ENCODE data around the gene DOCK9.

The DOCK9 gene

DNA sequence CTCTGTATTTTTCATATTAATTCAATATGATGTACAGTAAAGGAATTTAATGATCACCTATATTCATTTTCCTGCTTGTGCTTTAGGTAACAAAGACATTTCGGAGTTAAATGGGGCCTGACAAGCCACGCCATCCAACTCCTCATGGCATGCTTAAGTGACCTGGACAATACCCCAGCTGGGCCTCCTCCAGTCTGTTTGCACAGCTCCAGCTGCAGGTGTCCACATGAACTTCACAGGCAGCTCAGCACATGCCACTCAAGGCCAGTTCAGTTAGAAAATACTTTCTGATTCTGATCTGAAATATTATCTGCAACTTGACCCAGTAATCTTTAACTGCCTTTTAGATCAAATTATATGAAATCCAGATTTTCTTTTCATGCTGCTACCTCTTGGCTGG lies 135.8 kb downstream of the DOCK9 start:
- DNase-seq, result no peak

GRCh38 chr13:98839856-98840769 lies 137.8 kb downstream of the DOCK9 start:
- DNase-seq, result peak; percentile 66

DNA sequence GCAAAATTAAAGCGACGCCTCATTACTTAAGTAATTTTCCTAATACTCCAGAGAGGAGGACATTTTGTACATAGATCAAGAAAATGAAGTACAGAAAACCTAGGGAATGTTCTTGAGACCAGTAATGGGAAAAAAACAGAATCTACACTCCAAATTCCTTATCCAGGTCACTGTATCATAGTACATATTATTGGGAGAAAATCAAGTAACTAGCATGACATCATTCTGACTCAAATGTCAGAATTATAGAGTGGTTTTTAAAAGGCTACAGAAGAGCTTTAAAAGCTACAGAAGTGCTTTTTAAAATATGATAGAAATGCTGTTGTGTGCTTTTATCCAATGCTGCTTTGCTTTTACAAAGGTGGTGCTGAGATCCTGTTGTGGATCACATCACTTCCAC lies 139.1 kb downstream of the DOCK9 start:
- no peak for DNase-seq

DNA sequence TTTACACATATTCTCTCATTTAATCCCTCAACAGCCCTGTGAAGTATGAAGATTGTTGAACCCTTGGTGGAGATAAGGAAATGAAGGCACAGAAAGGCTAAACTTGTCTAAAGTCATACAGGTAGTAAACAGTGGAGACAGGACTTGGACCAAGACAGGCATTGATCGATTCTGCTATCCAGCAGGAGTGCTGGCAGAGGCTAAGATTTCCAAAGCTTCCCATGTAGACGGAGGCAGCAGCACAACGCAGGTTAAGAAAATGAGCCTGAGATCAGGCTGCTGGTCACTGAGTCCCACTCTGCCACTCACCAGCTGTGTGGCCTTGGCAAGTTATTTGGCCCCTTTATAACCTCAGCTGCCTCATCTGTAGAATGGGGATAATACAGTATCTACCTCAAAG lies 140.0 kb downstream of the DOCK9 start:
- DNase-seq, result no peak

DNA sequence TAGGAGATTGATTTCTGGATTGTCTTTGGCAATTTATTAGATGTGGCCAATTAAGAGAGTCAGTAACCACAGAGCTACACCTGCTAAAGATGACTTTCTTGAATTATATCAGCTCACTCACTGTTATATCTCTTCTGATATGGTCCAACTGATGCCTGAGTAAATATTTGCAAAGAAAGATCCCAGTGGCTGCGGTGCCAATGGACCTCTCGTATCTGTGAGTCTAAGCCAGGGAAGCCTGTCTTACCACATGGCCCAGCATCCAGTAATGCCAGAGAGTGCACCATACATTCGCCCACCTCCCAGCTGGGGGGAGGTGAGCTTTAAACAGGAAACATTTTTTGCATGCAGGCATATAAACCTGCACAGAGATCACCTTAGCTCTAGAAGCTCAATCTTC lies 142.7 kb downstream of the DOCK9 start:
- DNase-seq, result no peak

DNA sequence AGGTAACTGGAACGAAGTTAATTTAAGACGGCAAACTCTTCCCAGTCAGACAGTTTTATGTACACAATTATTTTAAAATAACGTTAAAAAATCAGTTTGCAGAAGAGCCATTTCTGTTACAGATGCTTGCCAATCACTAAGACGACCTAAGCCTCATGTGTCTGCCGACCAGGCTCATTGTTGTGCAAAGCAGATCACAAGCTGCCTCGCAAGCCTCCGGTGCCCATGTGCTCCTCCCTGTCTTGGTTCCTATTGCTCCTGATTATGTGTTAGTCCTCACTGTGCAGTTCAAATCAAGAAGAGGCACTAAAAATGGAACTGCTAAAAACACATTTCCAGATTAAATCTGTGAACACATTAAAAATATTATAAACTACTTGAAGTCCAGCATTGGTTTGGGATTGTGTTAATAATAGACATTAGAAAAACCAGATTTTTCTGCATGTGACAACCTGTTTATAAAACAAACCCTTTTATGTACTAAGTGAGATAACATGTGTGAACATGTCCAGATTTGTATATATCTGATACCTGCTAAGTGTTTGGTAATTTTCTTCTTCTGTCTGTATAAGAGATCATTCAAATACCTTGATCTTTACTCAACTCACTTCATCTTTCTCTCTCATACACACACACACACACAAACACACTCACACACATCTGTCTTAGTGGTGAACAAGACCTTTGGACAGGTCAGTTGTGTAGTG lies 143.5 kb downstream of the DOCK9 start:
- no peak for DNase-seq

DNA sequence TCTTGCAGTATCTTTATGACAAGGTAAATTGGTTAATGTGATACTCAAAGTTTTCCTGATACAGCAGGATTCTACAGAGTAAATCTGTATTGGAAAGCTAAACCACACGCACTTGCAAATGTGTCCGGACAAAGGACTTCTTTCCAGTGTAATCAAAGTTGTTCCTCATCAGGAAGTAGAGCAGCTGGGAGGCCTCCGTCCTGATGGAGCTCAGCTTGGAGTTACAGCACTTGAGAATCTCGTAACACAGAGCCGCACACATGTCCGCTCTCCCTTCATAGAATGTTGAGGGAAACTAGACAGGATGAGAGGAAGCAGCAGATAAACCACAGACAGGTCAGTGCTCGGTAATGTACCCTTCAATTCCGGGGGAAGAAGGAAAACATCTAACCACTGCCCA lies 146.6 kb downstream of the DOCK9 start:
- DNase-seq, result no peak

- DNase-seq, result no peak
Observed at GRCh38 chr13:98829541-98829940, 148.3 kb downstream of the DOCK9 start.

GRCh38 chr13:98828614-98829013 lies 149.2 kb downstream of the DOCK9 start:
- no peak for DNase-seq

DNA sequence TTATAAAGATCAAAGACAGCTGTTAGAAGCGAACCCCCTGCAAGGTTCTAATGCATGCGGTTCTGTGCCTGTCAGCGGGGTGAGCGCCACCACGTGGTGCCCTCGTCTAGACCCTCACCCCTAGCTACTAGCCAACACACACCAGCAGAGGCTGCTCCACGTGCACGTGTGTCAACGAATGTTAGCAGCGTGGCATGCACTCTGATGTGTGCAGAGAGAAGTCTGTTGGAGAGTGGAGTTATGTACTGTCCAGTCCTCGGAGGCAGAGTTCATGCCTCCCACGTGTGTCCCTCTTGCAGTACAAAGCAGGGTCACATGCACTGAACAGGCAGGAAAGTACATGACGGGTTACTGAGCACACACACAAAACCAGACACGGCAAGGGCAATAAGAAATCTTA lies 150.4 kb downstream of the DOCK9 start:
- DNase-seq, result no peak

- no peak for DNase-seq
Observed at GRCh38 chr13:98826146-98826545, 151.7 kb downstream of the DOCK9 start.

- no peak for DNase-seq
Observed at GRCh38 chr13:98825659-98826058, 152.2 kb downstream of the DOCK9 start.

GRCh38 chr13:98824376-98825160 lies 153.3 kb downstream of the DOCK9 start:
- DNase-seq, result no peak

- no peak for DNase-seq
Observed at GRCh38 chr13:98823442-98823841, 154.4 kb downstream of the DOCK9 start.

GRCh38 chr13:98822225-98822606 lies 155.6 kb downstream of the DOCK9 start:
- DNase-seq, result no peak

DNA sequence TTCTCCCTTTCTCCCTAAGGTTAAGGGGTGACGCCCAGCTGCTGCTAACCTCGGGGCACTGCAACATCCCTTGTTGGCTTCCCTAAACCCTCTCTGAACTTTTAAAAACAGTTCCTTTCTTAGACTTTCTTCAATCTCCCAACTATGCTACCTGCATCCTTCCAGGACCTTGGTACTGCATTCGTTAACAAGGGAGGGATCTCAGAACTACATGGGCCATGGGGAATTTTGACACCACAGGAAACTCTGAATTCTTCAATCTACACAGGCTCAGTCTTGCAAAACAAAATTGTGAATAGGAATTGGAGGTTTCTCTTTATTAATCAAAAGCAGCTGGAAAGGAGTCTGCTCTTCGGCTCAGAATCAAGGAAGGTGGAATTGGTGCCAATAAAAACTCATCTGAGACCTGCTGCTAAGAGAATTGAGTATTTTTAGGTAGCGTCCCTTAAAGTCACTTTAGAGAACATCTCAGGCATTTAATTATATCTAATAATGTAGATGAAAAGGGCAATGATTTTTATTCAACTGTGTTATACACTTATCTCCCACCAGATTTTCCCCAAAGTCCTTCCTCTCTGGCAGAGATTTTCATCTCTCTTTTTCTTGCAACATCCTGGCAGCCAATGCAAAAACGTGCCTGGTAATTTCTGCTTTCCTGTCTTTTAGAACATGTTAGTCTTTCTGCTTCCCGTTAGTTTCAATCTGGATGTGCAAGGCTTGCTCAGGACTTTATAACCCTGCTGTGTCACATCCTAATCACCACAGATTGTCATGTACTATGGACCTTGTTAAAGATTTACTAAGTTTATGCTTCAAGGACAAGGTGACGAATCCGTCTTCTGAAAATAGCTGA lies 156.3 kb downstream of the DOCK9 start:
- DNase-seq, result no peak

DNA sequence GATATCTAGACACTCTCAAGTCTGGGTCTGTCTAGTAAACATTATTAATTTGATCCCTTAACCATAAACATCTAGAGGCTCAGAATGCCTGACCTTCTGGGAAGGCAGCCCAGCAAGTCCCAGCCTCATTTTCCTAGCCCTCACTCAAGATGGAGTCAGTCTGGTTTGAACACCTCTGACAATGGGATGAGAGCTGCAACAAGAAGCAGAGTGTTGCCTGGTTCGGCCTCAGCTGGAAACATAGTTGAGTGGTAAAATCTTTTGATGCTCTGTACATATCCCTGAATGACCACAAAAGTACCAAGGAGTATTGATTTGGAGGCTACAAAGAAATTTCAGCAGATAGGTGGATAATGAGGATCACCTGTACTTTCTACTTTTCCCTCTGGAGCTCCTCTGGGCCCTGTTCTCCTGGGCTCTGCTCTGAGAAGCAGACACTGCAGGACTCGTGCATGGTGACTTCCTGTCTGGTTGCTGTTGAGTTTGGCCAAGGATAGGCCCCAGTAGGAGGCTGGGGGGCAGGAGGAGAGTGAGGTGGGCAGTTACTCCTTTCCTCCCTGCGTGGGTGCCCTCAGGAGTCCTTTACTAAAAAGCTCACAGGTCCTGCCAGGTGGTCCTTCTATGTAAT lies 157.0 kb downstream of the DOCK9 start:
- DNase-seq, result no peak

GRCh38 chr13:98820300-98820699 lies 157.6 kb downstream of the DOCK9 start:
- no peak for DNase-seq

GRCh38 chr13:98819382-98820010 lies 158.4 kb downstream of the DOCK9 start:
- no peak for DNase-seq

GRCh38 chr13:98816406-98816805 lies 161.5 kb downstream of the DOCK9 start:
- no peak for DNase-seq

DNA sequence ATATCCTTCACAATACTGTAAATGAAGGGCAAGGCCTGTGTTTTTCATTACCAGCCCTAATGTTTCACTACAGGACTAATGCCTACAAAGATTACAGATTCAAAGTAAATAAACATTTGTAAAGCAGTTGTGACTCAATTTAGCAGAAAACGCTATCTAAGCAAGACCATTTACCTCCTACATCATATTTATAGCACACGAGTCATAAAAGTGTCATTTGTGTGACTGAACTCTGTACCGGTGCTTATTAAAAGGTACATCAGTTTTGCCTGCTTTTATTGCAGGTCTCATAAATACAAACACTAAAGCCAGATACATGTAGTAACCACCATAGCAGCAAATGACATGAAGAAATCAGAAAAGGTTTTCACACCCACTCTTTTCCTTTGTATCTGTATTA lies 163.9 kb downstream of the DOCK9 start:
- no peak for DNase-seq

Measured in RPMI8226 (cell line).